ENCODE results near the gene COL16A1.

Gene COL16A1

DNA sequence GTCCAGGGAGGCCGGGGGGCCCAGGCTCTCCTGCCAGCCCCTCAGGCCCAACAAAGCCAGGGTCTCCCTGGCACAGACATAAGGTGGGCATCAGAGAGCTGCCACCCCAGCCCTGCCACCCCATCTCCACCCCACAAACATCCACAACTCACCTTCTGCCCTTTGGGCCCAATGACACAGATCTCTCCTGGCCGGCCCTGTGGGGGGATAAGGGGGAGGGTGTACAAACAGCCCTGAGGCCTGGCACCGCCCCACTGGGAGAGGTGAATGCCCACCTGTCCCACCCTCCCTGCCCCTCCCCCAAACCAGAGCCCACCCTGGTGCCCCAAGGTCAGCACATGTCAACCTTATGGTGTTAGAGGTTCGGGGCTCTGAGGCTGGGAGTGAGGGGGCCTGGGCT, 12.4 kb downstream of the COL16A1 start:
- H3K27me3 ChIP-seq (ENCODE audit: control insufficient read depth in 1 of 2, insufficient read depth in 2 of 2, low read length in 2 of 2) = no peaks in the 10 kb centered on the region
- H3K4me1 ChIP-seq (ENCODE audit: insufficient read depth, low read length) = peaks cover 33% of the 10 kb centered on the region
- H3K4me3 ChIP-seq (ENCODE audit: low read depth in 1 of 2, low read length in 2 of 2) = no peak overlapping the region
- H3K27ac ChIP-seq (ENCODE audit: low read depth, low read length) = no peak overlapping the region
- H3K9me3 ChIP-seq (ENCODE audit: low read length) = no peaks in the 10 kb centered on the region
- no peak overlapping the region for H3K9ac ChIP-seq (ENCODE audit: low read length)
- H3K36me3 ChIP-seq (ENCODE audit: insufficient read depth, low read length) = peaks cover 49% of the 10 kb centered on the region

DNA sequence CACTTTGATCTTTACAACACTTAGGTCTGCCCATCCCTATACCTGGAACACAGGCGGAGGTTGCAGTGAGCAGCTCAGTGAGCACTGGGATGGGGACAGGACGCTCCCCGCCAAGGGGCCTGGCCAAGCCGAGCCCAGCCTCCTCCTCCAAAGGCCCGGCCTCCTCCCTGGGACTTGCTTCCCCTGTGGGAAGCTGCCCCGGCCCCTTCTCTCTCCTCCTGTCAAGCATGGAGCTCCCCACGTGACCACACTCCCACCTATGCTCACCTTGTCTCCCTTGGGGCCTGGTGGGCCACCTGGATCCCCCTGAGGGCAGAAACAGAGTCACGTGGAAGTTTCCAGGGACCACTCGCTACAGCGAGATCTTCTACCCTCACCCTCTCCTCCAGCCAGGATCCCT, 12.9 kb downstream of the COL16A1 start:
- Histone ChIP-seq H3K27ac (ENCODE audit: low read depth, low read length) (no peak overlapping the region), H3K36me3 (ENCODE audit: insufficient read depth, low read length) (peaks cover 53% of the 10 kb centered on the region), H3K27me3 (ENCODE audit: control insufficient read depth in 1 of 2, insufficient read depth in 2 of 2, low read length in 2 of 2) (no peaks in the 10 kb centered on the region)

DNA sequence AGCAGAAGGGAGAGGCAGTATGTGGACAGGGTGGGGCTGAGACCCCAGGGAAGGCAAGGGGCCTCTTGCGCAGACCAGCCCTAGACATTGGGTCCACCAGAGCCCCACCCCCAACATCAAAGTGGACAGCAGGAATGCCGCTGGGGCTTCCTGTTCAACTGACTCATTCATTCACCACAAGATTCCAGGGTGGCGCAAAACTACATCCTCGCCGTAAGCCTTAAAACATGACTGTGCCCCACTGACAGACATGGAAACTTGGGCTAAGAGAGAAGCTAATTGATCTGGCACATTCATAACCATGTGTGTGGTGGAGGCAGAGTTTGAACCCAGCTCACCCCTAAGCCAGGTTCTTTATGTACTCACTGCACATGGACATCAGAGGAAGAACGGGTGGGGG, 14.0 kb downstream of the COL16A1 start:
- Histone ChIP-seq H3K4me3 (ENCODE audit: low read depth in 1 of 2, low read length in 2 of 2) (no peak overlapping the region), H3K9ac (ENCODE audit: low read length) (no peak overlapping the region), H3K27me3 (ENCODE audit: control insufficient read depth in 1 of 2, insufficient read depth in 2 of 2, low read length in 2 of 2) (no peaks in the 10 kb centered on the region), H3K36me3 (ENCODE audit: insufficient read depth, low read length) (peaks cover 51% of the 10 kb centered on the region), H3K9me3 (ENCODE audit: low read length) (no peaks in the 10 kb centered on the region), H3K27ac (ENCODE audit: low read depth, low read length) (no peak overlapping the region), H3K4me1 (ENCODE audit: insufficient read depth, low read length) (peaks cover 29% of the 10 kb centered on the region)

More for the DNA sequence above, 12.9 kb downstream of the COL16A1 start:
- H3K9me3 ChIP-seq (ENCODE audit: low read length) = no peaks in the 10 kb centered on the region
- no peak overlapping the region for H3K4me3 ChIP-seq (ENCODE audit: low read depth in 1 of 2, low read length in 2 of 2)
- no peak overlapping the region for H3K9ac ChIP-seq (ENCODE audit: low read length)
- peaks cover 33% of the 10 kb centered on the region for H3K4me1 ChIP-seq (ENCODE audit: insufficient read depth, low read length)

DNA sequence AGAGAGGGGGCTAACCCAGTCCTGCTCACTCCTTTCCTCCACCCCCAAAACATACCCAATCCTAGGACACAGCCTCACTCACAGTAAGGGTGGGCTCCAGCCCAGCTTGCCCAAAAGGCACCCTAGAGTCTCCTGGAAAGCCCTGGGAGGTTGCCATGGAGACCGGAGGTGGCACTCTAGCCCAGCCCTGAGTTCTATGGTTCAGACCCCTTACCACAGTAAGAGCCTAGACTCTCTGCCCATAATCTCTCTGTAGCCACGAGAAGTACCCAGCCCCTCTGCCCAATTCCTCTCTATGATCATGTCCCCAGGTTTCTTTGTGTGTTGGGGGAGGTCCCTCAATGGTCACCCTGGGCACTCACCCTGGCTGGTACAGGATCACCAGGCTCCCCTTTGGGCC, 14.4 kb downstream of the COL16A1 start:
- Histone ChIP-seq H3K9ac (ENCODE audit: low read length) (no peak overlapping the region), H3K9me3 (ENCODE audit: low read length) (no peaks in the 10 kb centered on the region), H3K4me1 (ENCODE audit: insufficient read depth, low read length) (peaks cover 29% of the 10 kb centered on the region), H3K4me3 (ENCODE audit: low read depth in 1 of 2, low read length in 2 of 2) (no peak overlapping the region), H3K27me3 (ENCODE audit: control insufficient read depth in 1 of 2, insufficient read depth in 2 of 2, low read length in 2 of 2) (no peaks in the 10 kb centered on the region), H3K36me3 (ENCODE audit: insufficient read depth, low read length) (peaks cover 50% of the 10 kb centered on the region), H3K27ac (ENCODE audit: low read depth, low read length) (no peak overlapping the region)

DNA sequence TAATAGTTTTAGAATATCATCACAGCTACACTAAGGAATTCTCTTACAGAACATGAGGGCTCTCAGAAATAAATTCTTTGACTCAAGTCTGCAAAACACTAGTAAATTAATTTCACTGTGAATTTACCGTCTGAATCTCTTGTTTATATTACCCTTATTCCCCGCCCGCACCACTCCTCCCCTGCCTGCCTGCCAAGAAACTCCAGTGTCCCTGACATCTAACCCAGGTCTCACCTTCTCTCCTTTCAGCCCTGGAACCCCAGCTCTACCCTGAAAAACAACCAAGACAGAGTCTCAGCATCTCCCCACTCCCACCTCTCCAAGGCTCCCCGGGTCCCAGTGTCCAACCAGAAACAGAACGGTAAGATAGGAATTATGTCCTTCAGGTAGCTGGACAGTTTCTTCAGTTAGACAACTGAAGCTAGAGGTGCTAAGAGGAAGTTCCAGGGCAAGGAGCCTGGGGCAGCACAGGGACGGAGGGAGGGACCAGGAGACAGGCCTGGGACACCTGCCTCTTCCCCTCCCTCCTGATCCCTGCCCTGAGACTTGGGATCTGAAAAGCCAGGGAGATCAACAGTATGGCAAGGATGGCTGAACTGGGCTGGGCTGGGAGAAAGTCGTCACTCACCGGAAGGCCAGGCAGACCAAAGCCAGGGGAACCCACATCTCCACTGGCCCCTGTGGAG, 15.4 kb downstream of the COL16A1 start:
- no peak overlapping the region for H3K4me3 ChIP-seq (ENCODE audit: low read depth in 1 of 2, low read length in 2 of 2)
- no peaks in the 10 kb centered on the region for H3K9me3 ChIP-seq (ENCODE audit: low read length)
- H3K36me3 ChIP-seq (ENCODE audit: insufficient read depth, low read length) = peaks cover 40% of the 10 kb centered on the region
- H3K4me1 ChIP-seq (ENCODE audit: insufficient read depth, low read length) = peaks cover 29% of the 10 kb centered on the region
- H3K9ac ChIP-seq (ENCODE audit: low read length) = no peak overlapping the region
- peak overlapping the region; percentile 74 for H3K27ac ChIP-seq (ENCODE audit: low read depth, low read length)
- no peaks in the 10 kb centered on the region for H3K27me3 ChIP-seq (ENCODE audit: control insufficient read depth in 1 of 2, insufficient read depth in 2 of 2, low read length in 2 of 2)

DNA sequence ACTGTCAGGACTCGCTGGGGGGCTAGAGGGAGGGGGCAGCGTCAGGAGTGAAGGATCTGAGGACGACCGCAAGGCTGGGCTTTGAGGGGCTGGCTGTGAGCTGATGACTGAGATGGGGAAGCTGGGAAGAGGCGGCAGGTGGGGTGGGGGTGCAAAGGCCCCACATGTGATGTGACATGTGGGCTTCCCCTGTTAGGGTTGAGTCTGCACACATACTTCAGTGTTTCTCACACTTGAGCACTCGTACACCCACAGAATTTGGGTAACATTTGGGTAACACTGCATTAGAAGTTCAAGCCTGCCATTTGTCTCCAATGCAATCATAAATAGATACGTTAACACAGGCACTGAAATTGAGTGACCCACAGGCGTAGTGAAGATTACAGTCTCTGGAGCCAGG, 16.2 kb downstream of the COL16A1 start:
- Histone ChIP-seq H3K27me3 (ENCODE audit: control insufficient read depth in 1 of 2, insufficient read depth in 2 of 2, low read length in 2 of 2) (no peaks in the 10 kb centered on the region), H3K36me3 (ENCODE audit: insufficient read depth, low read length) (peaks cover 35% of the 10 kb centered on the region), H3K27ac (ENCODE audit: low read depth, low read length) (peak overlapping the region; percentile 74), H3K4me1 (ENCODE audit: insufficient read depth, low read length) (peaks cover 29% of the 10 kb centered on the region), H3K9me3 (ENCODE audit: low read length) (no peaks in the 10 kb centered on the region), H3K9ac (ENCODE audit: low read length) (no peak overlapping the region), H3K4me3 (ENCODE audit: low read depth in 1 of 2, low read length in 2 of 2) (no peak overlapping the region)

DNA sequence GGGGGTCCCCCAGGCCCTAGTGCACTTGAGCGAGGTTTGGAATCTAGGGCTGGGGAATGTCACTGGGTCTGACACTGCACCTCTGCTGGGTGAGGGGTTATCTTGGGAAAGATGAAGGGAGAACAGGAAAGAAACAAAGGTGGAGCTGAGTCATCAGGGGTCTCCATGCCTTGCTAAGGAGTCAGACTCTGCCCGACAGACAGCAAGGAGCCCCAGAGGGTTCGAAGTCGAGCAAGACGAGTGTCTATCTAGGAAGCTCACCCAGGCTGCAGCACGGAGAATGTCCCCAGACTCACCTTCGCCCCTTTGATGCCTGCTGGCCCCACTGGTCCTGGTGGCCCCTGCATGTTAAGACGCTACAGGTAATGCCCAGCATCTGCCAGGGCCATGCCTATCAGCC, 18.0 kb downstream of the COL16A1 start:
- Histone ChIP-seq H3K4me1 (ENCODE audit: insufficient read depth, low read length) (peaks cover 33% of the 10 kb centered on the region), H3K36me3 (ENCODE audit: insufficient read depth, low read length) (peaks cover 36% of the 10 kb centered on the region), H3K9me3 (ENCODE audit: low read length) (no peaks in the 10 kb centered on the region), H3K27ac (ENCODE audit: low read depth, low read length) (peak overlapping the region; percentile 23), H3K27me3 (ENCODE audit: control insufficient read depth in 1 of 2, insufficient read depth in 2 of 2, low read length in 2 of 2) (no peaks in the 10 kb centered on the region), H3K4me3 (ENCODE audit: low read depth in 1 of 2, low read length in 2 of 2) (no peak overlapping the region), H3K9ac (ENCODE audit: low read length) (no peak overlapping the region)

DNA sequence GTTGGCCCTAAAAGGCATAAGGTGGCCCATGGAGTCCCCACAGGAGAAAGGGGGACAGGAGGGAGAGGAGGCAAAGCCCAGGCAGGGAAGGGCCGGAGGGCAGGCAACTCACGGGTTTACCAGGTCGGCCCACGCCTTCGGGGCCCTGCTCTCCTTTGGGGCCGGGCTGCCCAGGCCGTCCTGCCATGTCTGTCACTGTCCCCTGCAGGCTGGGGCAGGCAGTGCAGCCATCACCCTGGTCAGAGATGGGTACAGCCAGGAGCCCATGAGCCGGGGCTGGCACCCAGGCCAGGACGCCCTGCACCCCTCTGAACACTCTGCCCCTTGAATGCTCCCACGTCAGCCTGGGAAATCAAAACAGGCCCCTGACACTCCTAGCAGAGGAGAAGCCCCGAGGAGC, 19.8 kb downstream of the COL16A1 start:
- Histone ChIP-seq H3K27ac (ENCODE audit: low read depth, low read length) (no peak overlapping the region), H3K4me3 (ENCODE audit: low read depth in 1 of 2, low read length in 2 of 2) (no peak overlapping the region), H3K36me3 (ENCODE audit: insufficient read depth, low read length) (peaks cover 26% of the 10 kb centered on the region), H3K27me3 (ENCODE audit: control insufficient read depth in 1 of 2, insufficient read depth in 2 of 2, low read length in 2 of 2) (no peaks in the 10 kb centered on the region), H3K4me1 (ENCODE audit: insufficient read depth, low read length) (peaks cover 34% of the 10 kb centered on the region), H3K9ac (ENCODE audit: low read length) (no peak overlapping the region), H3K9me3 (ENCODE audit: low read length) (no peaks in the 10 kb centered on the region)

DNA sequence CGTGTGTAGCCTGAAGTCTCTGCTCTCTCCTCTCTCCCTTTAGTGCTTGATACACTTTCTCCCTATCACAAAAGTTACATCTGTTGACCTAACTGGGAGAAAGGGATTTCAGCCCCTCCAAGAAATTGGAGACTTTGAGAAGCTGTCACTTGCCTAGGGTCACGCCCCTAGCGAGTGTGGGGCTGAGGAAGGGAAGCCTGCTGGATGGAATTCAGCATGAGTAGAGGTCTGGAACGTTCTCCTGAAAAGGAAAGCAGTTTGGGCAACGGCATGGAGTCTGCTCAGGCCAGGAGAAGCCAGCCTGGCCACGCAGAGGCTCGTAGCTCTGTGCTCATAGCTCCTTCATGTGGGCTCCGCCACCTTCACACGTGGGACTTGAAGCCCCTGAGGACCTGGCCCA, 22.4 kb downstream of the COL16A1 start:
- Histone ChIP-seq H3K36me3 (ENCODE audit: insufficient read depth, low read length) (peaks cover 23% of the 10 kb centered on the region), H3K27ac (ENCODE audit: low read depth, low read length) (peak overlapping the region; percentile 42)

DNA sequence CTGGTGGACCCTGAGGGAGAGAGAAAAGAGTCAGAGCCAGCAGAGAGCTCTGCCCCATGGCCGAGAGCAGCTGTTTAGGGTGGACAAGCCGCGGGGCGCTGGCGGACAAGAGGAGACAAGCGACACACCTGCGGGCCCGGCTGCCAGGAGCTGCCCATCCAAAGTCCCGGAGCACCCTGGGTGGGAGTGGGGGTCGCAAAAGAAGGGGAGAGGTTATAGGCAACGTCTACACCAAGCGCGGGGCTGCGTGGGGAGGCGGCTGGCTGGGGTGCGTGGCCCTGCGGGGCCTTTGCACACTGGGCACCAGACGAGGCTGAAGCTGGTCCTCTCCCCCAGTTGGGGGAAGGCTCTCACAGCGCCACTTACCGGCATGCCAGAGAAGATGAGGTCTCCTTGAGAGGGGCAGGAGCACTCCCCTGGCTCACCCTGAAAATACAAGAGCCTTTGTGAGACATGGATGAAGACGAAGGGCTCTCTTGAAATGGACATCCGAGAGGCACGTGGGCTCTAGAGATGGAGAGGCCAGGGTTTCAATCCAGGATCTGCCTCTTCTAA, 24.1 kb downstream of the COL16A1 start:
- no peak overlapping the region for H3K27ac ChIP-seq (ENCODE audit: low read depth, low read length)
- H3K4me3 ChIP-seq (ENCODE audit: low read depth in 1 of 2, low read length in 2 of 2) = no peak overlapping the region
- peaks cover 14% of the 10 kb centered on the region for H3K36me3 ChIP-seq (ENCODE audit: insufficient read depth, low read length)
- H3K27me3 ChIP-seq (ENCODE audit: control insufficient read depth in 1 of 2, insufficient read depth in 2 of 2, low read length in 2 of 2) = no peaks in the 10 kb centered on the region
- peaks cover 33% of the 10 kb centered on the region for H3K4me1 ChIP-seq (ENCODE audit: insufficient read depth, low read length)
- no peak overlapping the region for H3K9ac ChIP-seq (ENCODE audit: low read length)
- no peaks in the 10 kb centered on the region for H3K9me3 ChIP-seq (ENCODE audit: low read length)

More for the DNA sequence above, 22.4 kb downstream of the COL16A1 start:
- no peak overlapping the region for H3K9ac ChIP-seq (ENCODE audit: low read length)
- peaks cover 24% of the 10 kb centered on the region for H3K4me1 ChIP-seq (ENCODE audit: insufficient read depth, low read length)
- H3K4me3 ChIP-seq (ENCODE audit: low read depth in 1 of 2, low read length in 2 of 2) = no peak overlapping the region
- no peaks in the 10 kb centered on the region for H3K27me3 ChIP-seq (ENCODE audit: control insufficient read depth in 1 of 2, insufficient read depth in 2 of 2, low read length in 2 of 2)
- no peaks in the 10 kb centered on the region for H3K9me3 ChIP-seq (ENCODE audit: low read length)

DNA sequence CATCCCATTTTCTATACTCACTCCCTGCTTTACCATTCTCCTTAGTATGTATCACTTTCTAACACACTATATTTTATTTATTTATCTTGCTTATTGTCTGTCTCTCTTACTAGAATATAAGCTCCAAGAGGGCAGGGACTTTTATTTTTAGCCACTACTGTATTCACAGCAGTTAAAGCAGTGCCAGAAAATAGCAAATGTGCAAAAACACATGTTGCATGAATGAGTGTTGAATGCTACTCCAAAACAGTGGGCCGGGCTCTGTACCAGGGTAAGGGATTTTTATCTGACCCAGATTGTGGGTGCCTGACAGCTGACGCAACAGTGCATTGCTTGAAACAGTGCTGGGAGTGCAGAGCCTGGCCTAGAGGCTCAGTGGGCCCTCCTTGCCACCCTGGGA, 24.7 kb downstream of the COL16A1 start:
- H3K27me3 ChIP-seq (ENCODE audit: control insufficient read depth in 1 of 2, insufficient read depth in 2 of 2, low read length in 2 of 2) = no peaks in the 10 kb centered on the region
- no peak overlapping the region for H3K4me3 ChIP-seq (ENCODE audit: low read depth in 1 of 2, low read length in 2 of 2)
- H3K4me1 ChIP-seq (ENCODE audit: insufficient read depth, low read length) = peaks cover 39% of the 10 kb centered on the region
- no peak overlapping the region for H3K27ac ChIP-seq (ENCODE audit: low read depth, low read length)
- no peak overlapping the region for H3K9ac ChIP-seq (ENCODE audit: low read length)
- peaks cover 14% of the 10 kb centered on the region for H3K36me3 ChIP-seq (ENCODE audit: insufficient read depth, low read length)
- H3K9me3 ChIP-seq (ENCODE audit: low read length) = no peaks in the 10 kb centered on the region

DNA sequence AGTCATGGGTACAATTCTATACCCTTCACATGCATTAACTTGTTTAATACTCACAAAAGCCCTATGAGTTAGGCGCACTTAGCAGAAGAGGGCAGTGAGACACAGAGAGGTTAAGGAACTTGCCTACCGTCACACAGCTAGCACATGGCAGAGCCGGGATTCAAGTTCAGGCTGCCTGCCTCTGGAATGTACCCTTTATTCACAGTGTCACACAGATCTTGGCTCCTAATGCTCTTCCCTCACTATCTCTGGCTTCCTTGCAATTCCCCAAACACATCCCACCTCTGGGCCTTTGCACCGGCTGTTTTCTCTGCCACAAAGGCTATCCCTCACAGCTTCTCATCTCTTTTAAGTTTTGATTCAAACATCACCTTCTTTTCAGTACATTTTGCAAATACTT, 25.1 kb downstream of the COL16A1 start:
- peaks cover 43% of the 10 kb centered on the region for H3K4me1 ChIP-seq (ENCODE audit: insufficient read depth, low read length)
- H3K9me3 ChIP-seq (ENCODE audit: low read length) = no peaks in the 10 kb centered on the region
- H3K9ac ChIP-seq (ENCODE audit: low read length) = no peak overlapping the region
- no peak overlapping the region for H3K27ac ChIP-seq (ENCODE audit: low read depth, low read length)
- H3K36me3 ChIP-seq (ENCODE audit: insufficient read depth, low read length) = peaks cover 14% of the 10 kb centered on the region
- H3K27me3 ChIP-seq (ENCODE audit: control insufficient read depth in 1 of 2, insufficient read depth in 2 of 2, low read length in 2 of 2) = no peaks in the 10 kb centered on the region
- H3K4me3 ChIP-seq (ENCODE audit: low read depth in 1 of 2, low read length in 2 of 2) = no peak overlapping the region
